Peyer's patch (tissue), 4 donors: ENCODE measurements around the gene WSB1. TPM values are rescaled to one million over a fixed set of nuclear protein-coding genes. Genes with fewer than 3 reads are reported as not detected.
A peak's percentile ranks its signal among the peaks of the same experiment; 100 is the strongest.

Experiments used
- DNase-seq, 3 donors: peaks; one replicate each; pipeline ENCODE4 v3.0.0-alpha.2; 2017 to 2019
- H3K27ac ChIP-seq, 4 donors: fragments of 200-600 bp; sonication (generic); one replicate each; pipeline ENCODE4 v1.5.1; 2016 to 2019
- H3K27me3 ChIP-seq, 2 donors: fragments of 200-600 bp; sonication (generic); one replicate each; pipeline ENCODE4 v1.5.1; 2019
- H3K36me3 ChIP-seq, 3 donors: fragments of 200-600 bp; sonication (generic); one replicate each; pipeline ENCODE4 v1.5.1; 2016 to 2019
- H3K4me1 ChIP-seq, 4 donors: fragments of 200-600 bp; sonication (generic); one replicate each; pipeline ENCODE4 v1.5.1; 2016 to 2019
- H3K4me3 ChIP-seq, 4 donors: fragments of 200-600 bp; sonication (generic); 1 replicate in 3 of 4; 2 replicates in 1 of 4; pipeline ENCODE4 v1.5.1; 2016 to 2019; ENCODE audit warnings: mild to moderate bottlenecking in 1 of 4
- H3K9me3 ChIP-seq, 4 donors: fragments of 200-600 bp; sonication (generic); one replicate each; pipeline ENCODE4 v1.5.1; 2016 to 2019; ENCODE audit warnings: mild to moderate bottlenecking in 1 of 4
- POLR2A ChIP-seq, 2 donors: fragments of 450-650 bp; IDR thresholded peaks; one replicate each; pipeline ENCODE4 v1.5.1; 2017; ENCODE audit warnings: antibody characterized with exemption in 2 of 2, mild to moderate bottlenecking in 2 of 2, moderate library complexity in 2 of 2
- total RNA-seq, 4 donors: library from RNA; depleted of rRNA; stranded (reverse); fragments of >200 nt; gene quantifications; one replicate each; pipeline ENCODE4 v1.1.0, GENCODE V29; 2016
- TF ChIP-seq, protein P1 (sequence below), 6 experiments: fragments of 450-650 bp in 4 of 6; fragments of 200-600 bp in 2 of 6; sonication (generic) in 1 of 6; IDR thresholded peaks; one replicate each; pipeline ENCODE4 v1.5.1; 2017 to 2019; ENCODE audit warnings: antibody characterized with exemption in 6 of 6, mild to moderate bottlenecking in 3 of 6, moderate library complexity in 1 of 6

Gene WSB1
- total RNA-seq, 4 donors from 2014 or later = 61.5 to 208 (median 112) TPM

DNA sequence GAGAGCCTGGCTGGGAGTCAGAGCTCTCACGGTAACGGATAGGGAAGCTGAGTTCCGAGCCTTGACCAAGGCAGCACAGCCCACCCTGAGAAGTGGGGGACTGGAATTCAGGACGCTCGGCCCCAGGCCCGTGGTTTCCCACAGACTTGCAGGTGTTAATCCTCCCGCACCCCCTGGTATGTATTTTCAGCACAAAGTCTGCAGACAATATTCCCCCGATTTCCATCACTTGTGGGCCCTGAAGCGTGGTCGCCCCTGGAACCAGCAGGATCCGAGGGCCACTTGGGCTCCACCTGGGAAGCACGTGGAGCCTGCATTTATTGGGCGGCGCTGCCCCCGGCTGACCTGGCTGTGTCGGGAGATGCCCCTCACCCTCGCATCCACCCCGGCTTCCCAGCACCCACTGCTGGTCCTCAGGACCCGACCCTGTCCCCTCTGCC, 60.2 kb downstream of the WSB1 start:
- peak overlapping the region; percentile 71 to 79 (median 72) for H3K4me3 ChIP-seq

GRCh38 chr17:27354491-27355081, 60.7 kb downstream of the WSB1 start:
- no peaks in the 10 kb centered on the region for H3K36me3 ChIP-seq
- peaks cover 3 to 14% (median 6%) of the 10 kb centered on the region in 4 donors for H3K4me1 ChIP-seq
- H3K4me3 ChIP-seq = peak overlapping the region in 3 of 4 donors; percentile 71 to 79 (median 74)
- no peaks in the 10 kb centered on the region for H3K27me3 ChIP-seq
- TF ChIP-seq POLR2A (IDR thresholded peaks at IDR 0.05) = no peak
- TF ChIP-seq, protein P1, sequence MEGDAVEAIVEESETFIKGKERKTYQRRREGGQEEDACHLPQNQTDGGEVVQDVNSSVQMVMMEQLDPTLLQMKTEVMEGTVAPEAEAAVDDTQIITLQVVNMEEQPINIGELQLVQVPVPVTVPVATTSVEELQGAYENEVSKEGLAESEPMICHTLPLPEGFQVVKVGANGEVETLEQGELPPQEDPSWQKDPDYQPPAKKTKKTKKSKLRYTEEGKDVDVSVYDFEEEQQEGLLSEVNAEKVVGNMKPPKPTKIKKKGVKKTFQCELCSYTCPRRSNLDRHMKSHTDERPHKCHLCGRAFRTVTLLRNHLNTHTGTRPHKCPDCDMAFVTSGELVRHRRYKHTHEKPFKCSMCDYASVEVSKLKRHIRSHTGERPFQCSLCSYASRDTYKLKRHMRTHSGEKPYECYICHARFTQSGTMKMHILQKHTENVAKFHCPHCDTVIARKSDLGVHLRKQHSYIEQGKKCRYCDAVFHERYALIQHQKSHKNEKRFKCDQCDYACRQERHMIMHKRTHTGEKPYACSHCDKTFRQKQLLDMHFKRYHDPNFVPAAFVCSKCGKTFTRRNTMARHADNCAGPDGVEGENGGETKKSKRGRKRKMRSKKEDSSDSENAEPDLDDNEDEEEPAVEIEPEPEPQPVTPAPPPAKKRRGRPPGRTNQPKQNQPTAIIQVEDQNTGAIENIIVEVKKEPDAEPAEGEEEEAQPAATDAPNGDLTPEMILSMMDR (IDR thresholded peaks at IDR 0.05) = peak in 2 of 6 experiments; percentile 6 to 11
- no peak for DNase-seq
- H3K27ac ChIP-seq = peak overlapping the region in 3 of 4 donors; percentile 89 to 93 (median 89)
- no peaks in the 10 kb centered on the region for H3K9me3 ChIP-seq

More for the DNA sequence above, 60.2 kb downstream of the WSB1 start:
- H3K27ac ChIP-seq = peak overlapping the region; percentile 89 to 93 (median 90)
- H3K9me3 ChIP-seq = no peaks in the 10 kb centered on the region
- H3K36me3 ChIP-seq = no peaks in the 10 kb centered on the region
- H3K27me3 ChIP-seq = no peaks in the 10 kb centered on the region
- TF ChIP-seq, protein P1 (IDR thresholded peaks at IDR 0.05) = no peak
- no peak for TF ChIP-seq POLR2A (IDR thresholded peaks at IDR 0.05)
- peak in 1 of 3 donors; percentile 55 for DNase-seq
- peaks cover 3 to 14% (median 6%) of the 10 kb centered on the region in 4 donors for H3K4me1 ChIP-seq

DNA sequence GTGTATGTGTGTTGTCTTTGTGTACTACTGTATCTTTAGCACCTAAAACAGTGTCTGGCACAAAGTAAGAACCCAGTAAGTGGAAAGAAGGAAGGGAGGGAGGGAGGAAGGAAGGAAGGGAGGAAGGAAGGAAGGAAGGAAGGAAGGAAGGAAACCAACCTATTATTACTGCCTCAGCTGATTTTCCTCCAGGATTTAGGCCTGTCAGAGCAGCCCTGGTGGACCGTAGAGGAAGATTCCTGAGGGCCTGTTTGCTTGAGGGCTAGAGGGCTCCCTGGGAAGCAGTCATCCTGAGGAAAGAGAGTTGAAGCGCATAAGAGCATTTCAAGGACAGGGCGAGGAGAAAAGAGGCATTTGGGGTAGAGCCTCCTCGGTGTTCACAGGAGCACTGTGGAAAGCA, 61.5 kb downstream of the WSB1 start:
- Histone ChIP-seq H3K4me1 (peaks cover 3 to 14% (median 6%) of the 10 kb centered on the region in 4 donors), H3K27me3 (no peaks in the 10 kb centered on the region), H3K36me3 (no peaks in the 10 kb centered on the region), H3K9me3 (no peaks in the 10 kb centered on the region), H3K27ac (no peak overlapping the region), H3K4me3 (no peak overlapping the region)
- DNase-seq = no peak
- TF ChIP-seq, protein P1 (IDR thresholded peaks at IDR 0.05) = no peak
- TF ChIP-seq POLR2A (IDR thresholded peaks at IDR 0.05) = no peak

- Histone ChIP-seq H3K4me1 (peaks cover 3 to 14% (median 6%) of the 10 kb centered on the region in 4 donors), H3K27me3 (no peaks in the 10 kb centered on the region), H3K36me3 (no peaks in the 10 kb centered on the region), H3K9me3 (no peaks in the 10 kb centered on the region), H3K27ac (no peak overlapping the region), H3K4me3 (no peak overlapping the region)
- TF ChIP-seq, protein P1 (IDR thresholded peaks at IDR 0.05) = no peak
- TF ChIP-seq POLR2A (IDR thresholded peaks at IDR 0.05) = no peak
- no peak for DNase-seq
These were observed 62.3 kb downstream of the WSB1 start for GRCh38 chr17:27356091-27356705.

DNA sequence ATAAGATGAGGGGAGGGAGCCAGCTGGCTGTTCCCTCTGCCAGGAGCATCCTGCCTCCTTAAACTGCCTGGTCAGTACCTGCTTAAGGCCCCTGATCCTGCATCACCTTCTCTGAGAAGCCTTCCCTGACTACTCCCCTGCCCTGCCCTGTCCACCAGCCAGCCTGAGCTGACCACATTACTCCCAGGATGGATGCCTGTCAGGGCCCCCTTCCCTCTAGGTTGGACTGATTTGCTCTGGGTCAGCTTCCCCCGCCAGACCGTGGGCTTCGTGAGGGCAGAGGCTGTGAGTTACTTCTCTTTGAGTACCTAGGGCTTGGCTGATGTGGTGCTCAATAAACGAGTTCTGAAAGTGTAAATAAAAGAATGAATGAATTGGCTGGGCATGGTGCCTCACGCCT, 63.3 kb downstream of the WSB1 start:
- Histone ChIP-seq H3K27ac (no peak overlapping the region), H3K27me3 (no peaks in the 10 kb centered on the region), H3K9me3 (no peaks in the 10 kb centered on the region), H3K36me3 (no peaks in the 10 kb centered on the region), H3K4me3 (no peak overlapping the region), H3K4me1 (peaks cover 3 to 14% (median 6%) of the 10 kb centered on the region in 4 donors)
- TF ChIP-seq POLR2A (IDR thresholded peaks at IDR 0.05) = no peak
- TF ChIP-seq, protein P1 (IDR thresholded peaks at IDR 0.05) = no peak
- no peak for DNase-seq
